ENCODE results near the gene TM4SF5.

The TM4SF5 gene

GRCh38 chr17:4771519-4772234 lies at the start of gene TM4SF5:
Gene TM4SF5, plus strand, starts transcription at chr17:4771886. Its CDS starts 37 bp downstream, at chr17:4771923.
- DNase-seq, result no peak

- no peak for DNase-seq
Observed at GRCh38 chr17:4722678-4723240, 48.9 kb upstream of the TM4SF5 start.

GRCh38 chr17:4724650-4725049 lies 47.0 kb upstream of the TM4SF5 start:
- no peak for DNase-seq

GRCh38 chr17:4725646-4726310 lies 45.9 kb upstream of the TM4SF5 start:
- DNase-seq, result no peak

GRCh38 chr17:4728124-4728523 lies 43.6 kb upstream of the TM4SF5 start:
- no peak for DNase-seq

- DNase-seq, result no peak
Observed at GRCh38 chr17:4733073-4733531, 38.6 kb upstream of the TM4SF5 start.

GRCh38 chr17:4734857-4735475 lies 36.7 kb upstream of the TM4SF5 start:
- no peak for DNase-seq

GRCh38 chr17:4735876-4736651 lies 35.6 kb upstream of the TM4SF5 start:
- no peak for DNase-seq

GRCh38 chr17:4738136-4739121 lies 33.3 kb upstream of the TM4SF5 start:
- DNase-seq, result no peak

GRCh38 chr17:4739122-4740024 lies 32.3 kb upstream of the TM4SF5 start, which contains the start of the genes CXCL16 and ZMYND15:
Gene CXCL16, minus strand, starts transcription at chr17:4739928. Its CDS starts 589 bp downstream, at chr17:4739339.
Gene ZMYND15, plus strand, starts transcription at chr17:4739833. Its CDS starts 716 bp downstream, at chr17:4740549.
- peak; percentile 57 for DNase-seq

GRCh38 chr17:4740025-4740351 lies 31.7 kb upstream of the TM4SF5 start:
- DNase-seq, result no peak

- no peak for DNase-seq
Observed at GRCh38 chr17:4740584-4740983, 31.1 kb upstream of the TM4SF5 start.

- no peak for DNase-seq
Observed at GRCh38 chr17:4741544-4741943, 30.1 kb upstream of the TM4SF5 start.

- DNase-seq, result no peak
Observed at GRCh38 chr17:4742133-4742532, 29.6 kb upstream of the TM4SF5 start.

- no peak for DNase-seq
Observed at GRCh38 chr17:4742629-4743028, 29.1 kb upstream of the TM4SF5 start.

- no peak for DNase-seq
Observed at GRCh38 chr17:4743216-4743615, 28.5 kb upstream of the TM4SF5 start.

- DNase-seq, result no peak
Observed at GRCh38 chr17:4743898-4744297, 27.8 kb upstream of the TM4SF5 start.

- no peak for DNase-seq
Observed at GRCh38 chr17:4744999-4745969, 26.4 kb upstream of the TM4SF5 start.

GRCh38 chr17:4747847-4748246 lies 23.8 kb upstream of the TM4SF5 start:
- no peak for DNase-seq

Data from activated CD4-positive, CD25-positive, alpha-beta regulatory T cell treated with anti-CD3 and anti-CD28 coated beads, Interleukin-2, amount 50 U/mL, for 72 hours (primary cell).